T47D (cell line): ENCODE results near the gene NEDD1.
A peak's percentile ranks its signal among the peaks of the same experiment; 100 is the strongest.

Experiments used
- DNase-seq, 2 experiments: peaks; one replicate each; pipeline versions ENCODE4 v3.0.0 to v3.0.0-alpha.2; 2011 to 2012; ENCODE audit warnings: low read depth in 1 of 2, low spot score in 1 of 2
- JUND ChIP-seq: IDR thresholded peaks from 2 replicates; pipeline ENCODE4 v1.6.1; 2012; ENCODE audit warnings: low read depth
- in situ Hi-C: cut with HindIII; loops from 2 replicates; pipeline ENCODE4 v1.10.0; 2016; ENCODE audit warnings: low sequenced_read_pairs, low pct_unique_long_range_greater_than_20kb

NEDD1 gene

DNA sequence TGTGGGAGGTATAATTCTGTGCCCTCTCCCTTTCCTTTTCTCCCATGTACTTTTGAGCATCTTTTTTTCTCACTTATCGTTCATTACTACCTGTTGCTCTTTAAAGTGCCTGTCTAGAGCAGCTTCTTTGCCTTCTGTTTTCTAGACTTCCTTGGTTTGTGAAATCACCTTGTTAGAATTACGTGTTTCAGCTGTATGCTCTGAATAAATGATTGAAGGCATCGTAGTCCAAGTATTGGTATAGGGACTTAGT, 1.3 kb downstream of the NEDD1 start:
- DNase-seq: no peak
- in situ Hi-C loops: no loop called here
- no peak for TF ChIP-seq JUND

DNA sequence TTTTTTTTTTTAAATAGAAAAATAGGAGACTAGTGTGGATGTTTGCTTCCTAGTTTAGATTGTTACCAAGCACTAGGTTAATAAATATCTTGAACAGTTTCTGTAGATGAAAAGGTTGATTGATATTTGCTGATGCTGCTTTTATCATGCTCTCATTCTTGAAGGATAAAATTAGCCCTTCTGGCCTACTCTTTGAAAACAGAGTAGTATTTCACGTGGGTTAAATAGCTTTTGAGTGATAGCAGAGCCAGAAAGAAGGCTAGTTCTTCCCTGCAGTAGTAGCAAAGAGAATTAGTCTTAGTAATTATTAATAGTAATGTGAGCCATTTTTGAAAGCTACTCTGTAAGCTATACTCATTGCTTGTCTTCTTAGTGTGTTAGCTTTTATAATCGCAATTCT, 5.2 kb downstream of the NEDD1 start:
- in situ Hi-C loops: no loop called here

DNA sequence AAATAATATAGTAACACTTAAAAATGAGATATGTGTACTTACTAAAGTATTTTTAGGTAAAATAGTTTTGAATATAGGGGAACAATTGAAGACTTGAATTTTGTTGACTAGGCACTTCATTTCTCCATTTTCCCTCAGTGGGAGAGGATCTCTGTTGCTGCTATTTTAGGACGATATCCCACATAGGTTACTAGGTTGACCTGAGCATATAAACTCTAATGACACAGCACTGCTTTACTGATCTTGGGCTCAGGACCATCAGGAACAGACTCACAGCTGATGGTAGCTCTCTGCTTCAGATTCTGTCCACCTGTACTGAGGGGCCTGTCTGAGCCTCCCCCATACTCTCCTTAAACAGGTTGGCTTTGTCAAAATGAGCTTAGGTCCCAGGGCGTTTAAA, 5.9 kb downstream of the NEDD1 start:
- no peak for TF ChIP-seq JUND
- no peak for DNase-seq
- in situ Hi-C loops: no loop called here

More for the DNA sequence above, 5.2 kb downstream of the NEDD1 start:
- no peak for TF ChIP-seq JUND
- no peak for DNase-seq

DNA sequence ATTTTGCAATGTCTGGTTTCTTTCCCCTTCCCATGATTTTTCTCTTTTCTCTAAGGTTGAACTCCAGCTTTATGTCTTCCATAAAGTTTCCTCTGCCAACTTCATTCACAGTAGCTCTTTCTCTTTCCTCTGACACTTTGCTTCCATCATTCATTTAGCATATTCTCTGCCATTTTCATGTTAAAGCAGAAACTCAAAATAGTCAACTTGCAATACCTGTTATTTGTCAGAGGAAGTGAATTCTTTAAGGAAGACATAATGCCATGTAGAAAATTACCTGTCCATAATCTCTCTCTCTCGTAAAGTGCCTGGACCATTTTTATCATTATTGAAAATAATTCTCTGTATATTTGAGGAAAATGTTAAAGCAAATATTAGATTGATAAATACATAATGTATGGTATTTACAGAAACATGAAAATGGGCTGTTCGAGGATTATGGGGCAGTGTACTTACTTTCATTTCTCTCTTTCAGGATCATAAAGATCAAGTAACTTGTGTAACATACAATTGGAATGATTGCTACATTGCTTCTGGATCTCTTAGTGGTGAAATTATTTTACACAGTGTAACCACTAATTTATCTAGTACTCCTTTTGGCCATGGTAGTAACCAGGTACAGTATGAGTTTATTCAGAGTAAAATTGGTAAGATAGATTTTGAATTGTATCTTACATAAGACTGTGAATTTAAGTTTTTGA, 12.6 kb downstream of the NEDD1 start:
- no peak for TF ChIP-seq JUND
- no peak for DNase-seq
- in situ Hi-C loops: no loop called here

DNA sequence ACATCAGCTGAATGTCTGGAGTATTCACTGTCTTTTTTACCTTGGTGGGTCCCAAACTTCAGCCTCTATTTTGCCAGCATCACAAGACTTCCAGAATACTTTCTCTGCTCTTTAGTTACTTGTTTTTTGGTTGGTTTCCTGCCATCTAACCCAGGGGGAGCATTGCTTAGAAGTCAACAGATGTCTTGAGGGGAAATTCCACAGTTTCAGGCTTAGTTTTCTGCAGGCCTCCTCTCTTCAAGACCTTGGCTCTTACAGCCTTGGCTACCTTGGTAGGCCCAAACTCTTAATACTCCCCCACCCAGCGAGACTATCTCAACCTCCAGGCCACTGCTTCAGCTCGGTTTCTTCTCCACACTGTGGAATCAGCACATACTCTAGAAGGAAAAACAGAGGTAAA, 41.7 kb downstream of the NEDD1 start:
- in situ Hi-C loops: no loop called here
- no peak for TF ChIP-seq JUND
- DNase-seq: no peak

DNA sequence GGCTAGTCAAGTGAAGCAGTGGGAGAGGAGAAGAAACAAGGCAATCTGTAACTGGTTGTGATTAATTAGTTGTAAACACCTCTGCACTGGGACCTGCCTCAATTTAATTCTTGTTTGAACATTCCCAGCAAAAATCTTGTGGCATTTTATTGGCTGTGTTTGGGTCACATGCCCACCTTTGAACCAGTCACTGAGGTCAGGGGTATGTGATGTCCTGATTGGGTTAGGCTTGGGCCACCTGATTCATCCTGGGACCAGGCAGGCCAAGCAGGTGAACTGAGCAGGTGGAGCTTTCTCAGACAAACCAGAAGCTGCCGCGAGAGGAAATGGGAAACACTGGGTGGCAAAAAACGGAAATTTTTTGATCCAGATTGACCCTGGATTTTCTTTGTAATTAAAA, 72.5 kb downstream of the NEDD1 start:
- no peak for DNase-seq
- in situ Hi-C loops: no loop called here
- TF ChIP-seq JUND: no peak

DNA sequence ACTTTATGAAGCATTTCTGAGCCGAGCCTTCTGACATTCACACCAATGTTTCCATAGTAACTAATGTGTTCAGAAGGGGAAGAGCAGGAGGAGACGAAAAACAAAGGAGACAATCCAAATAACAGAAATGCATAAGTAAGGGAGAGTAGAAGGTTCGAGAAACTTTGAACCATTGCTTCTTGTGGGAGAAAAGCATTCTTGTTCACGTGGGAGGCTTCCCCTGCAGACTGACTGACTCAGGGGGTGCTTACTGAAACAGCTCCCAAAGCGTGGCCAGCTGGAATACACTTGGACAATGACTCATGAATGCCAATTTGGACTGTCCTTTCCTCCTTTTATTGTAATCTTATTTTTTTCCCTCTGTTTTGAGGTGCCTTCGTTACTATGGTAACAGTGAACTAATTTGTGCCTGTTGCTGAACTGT, 73.9 kb downstream of the NEDD1 start:
- in situ Hi-C loops: no loop called here
- TF ChIP-seq JUND: no peak
- no peak for DNase-seq

DNA sequence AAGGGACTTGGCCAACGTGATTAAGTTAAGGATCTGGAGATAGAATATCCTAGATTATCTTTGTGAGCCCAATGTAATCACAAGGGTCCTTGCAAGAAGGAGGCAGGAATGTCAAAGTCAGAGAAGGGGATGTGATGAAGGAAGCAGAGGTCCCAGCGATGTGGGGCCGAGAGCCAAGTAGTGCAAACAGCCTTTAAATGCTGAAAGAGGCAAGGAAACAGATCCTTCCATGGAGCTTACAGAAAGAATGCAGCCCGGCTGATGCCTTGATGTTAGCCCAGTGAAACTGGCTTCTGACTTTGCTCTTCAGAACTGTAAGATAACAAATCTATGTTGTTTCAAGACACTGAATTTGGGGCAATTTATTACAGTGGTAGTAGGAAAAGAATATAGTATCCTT, 74.9 kb downstream of the NEDD1 start:
- TF ChIP-seq JUND: no peak
- in situ Hi-C loops: no loop called here
- no peak for DNase-seq

DNA sequence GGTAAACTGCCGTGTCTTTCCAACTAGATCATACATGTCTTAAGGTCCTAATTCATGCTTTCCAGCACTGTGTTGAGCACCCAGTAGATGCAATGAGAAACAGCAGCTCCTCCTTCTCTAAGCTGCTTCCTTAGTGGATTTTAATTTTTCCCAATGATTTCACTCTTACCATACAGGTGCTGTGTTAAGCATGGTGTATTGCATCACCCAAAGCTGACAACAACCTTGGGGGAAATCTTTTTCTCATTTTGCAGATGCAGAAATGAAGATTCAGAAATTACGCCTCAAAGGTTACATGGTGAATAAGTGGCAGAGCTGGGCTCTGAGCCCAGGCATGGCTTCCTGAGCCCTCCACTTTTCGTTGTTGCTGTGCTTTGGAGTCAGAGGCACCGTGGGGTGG, 75.6 kb downstream of the NEDD1 start:
- in situ Hi-C loops: no loop called here
- TF ChIP-seq JUND: no peak
- no peak for DNase-seq

DNA sequence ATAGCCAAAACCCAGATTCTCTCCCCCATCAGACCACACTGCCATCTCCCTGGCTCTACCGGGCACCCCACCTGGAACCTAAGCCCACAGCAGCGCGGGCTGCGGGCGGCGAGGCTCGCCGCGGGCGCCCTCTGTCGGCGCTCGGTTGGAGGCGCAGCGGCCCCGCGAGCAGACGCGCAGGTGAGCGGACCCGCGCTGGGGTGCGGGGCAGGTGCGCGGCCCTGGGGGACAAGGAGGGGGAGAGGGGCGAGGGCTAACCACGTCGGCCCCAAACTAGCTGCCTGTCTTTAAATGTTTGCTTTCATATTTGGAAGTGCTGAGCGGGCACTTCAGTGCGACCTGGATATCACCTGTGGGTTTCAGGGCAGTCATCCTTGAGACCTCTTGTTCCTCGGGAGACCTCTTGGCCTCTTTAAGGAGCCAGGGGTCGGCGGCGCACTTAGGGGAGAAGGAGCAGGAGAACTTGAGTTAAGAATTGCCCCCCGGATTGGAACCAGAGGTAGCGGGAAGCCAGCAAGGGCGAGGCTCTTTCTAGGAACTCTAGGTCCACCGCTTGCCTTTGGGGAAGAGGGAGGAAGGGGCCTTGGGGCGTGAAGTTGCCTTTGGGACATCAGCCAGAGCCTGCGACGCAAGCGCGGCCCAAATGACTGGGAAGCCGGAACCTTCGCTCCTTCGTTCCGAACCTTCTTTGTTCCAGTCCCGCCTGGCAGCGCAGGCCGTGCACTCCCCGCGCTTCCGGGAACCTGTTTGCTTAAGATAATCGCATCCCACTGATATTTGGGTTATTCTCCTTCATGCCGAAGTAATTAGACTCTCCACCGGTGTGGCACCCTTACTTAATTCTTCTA, 78.7 kb downstream of the NEDD1 start:
- DNase-seq: peak; percentile 40 to 42
- no peak for TF ChIP-seq JUND
- in situ Hi-C loops: no loop called here

DNA sequence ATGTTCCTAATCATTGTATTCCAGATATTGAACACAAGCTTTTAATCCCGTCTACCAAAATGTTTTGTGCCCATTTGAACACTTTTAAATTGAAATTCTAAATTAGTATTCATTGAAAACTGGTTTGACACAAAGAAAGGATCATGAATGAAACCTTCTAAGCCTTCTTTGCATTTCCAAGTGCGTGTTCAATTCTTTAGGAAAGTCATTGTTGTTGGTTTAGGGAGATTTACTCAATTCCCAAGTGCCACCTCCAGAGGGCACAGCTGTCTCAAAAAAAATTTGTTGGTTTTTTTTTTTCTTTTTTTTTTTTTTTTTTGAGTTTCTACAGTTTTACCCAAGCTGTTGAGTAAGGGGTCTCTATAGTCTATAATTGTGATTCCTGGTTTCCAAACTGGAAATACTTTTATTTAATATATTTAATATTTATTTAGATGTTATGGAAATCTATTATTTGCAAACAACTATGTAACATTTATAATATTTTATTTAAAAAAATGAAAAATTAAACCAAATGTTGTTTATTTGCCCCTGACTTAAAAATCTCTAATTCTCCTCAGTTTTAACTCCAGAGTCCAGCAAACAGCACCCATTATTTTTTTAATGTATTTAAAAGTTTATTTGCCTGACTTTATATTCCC, 79.9 kb downstream of the NEDD1 start:
- no peak for TF ChIP-seq JUND
- peak; percentile 33 to 51 for DNase-seq
- in situ Hi-C loops: no loop called here

DNA sequence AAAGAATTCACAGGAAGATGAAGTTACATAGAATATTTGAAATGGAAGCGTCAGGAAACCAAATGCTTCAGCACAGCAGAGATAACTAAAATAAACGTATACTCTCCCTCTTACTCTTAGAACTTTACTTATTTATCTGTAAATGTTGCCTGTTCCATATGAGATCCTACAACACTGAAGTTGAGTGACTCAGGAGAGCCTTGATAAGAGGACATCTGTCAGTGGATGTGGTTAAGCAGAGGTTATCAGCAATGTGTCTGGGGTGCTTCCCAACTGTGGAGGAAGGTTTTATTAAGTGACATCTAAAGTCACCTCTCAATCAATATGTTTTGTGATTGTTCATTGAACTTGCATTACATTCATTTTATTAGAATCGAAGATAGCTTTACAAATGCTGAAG, 81.9 kb downstream of the NEDD1 start:
- in situ Hi-C loops: no loop called here
- TF ChIP-seq JUND: no peak
- no peak for DNase-seq

DNA sequence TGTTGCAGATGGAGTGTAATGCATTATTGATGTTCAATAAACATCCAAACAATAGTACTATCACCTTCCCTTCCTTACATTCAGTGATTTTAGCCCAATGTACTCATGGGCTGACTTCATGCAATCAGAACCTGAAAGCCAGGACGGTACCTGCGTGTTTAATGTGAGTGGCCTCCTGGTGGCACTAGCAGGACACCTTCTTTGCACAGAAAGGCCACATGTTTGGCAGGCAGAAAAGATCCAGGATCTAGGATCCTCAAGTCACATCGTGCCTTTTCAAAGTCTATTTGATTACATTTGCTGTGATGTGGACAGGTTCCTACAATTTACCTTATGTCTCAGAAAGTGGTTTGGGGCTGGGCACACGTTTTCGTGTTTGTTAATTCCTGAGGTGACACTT, 82.9 kb downstream of the NEDD1 start:
- TF ChIP-seq JUND: no peak
- in situ Hi-C loops: no loop called here
- peak in 1 of 2 experiments; percentile 84 for DNase-seq
